Ovary (tissue), 3 donors: Measurements from ENCODE around the gene C1QTNF9.

Experiments
- CTCF ChIP-seq, 3 donors: fragments of 450-650 bp in 2 of 3; fragments of 200-600 bp in 1 of 3; IDR thresholded peaks; one replicate each; pipeline versions ENCODE4 v1.5.1 to v1.8.0; 2016 to 2022; ENCODE audit warnings: antibody characterized with exemption in 3 of 3, mild to moderate bottlenecking in 1 of 3
- EP300 ChIP-seq: sonication (generic); formaldehyde crosslinking; IDR thresholded peaks from one replicate; pipeline ENCODE4 v1.6.1; 2017; ENCODE audit warnings: antibody characterized with exemption
- POLR2A ChIP-seq: fragments of 450-650 bp; IDR thresholded peaks from one replicate; pipeline ENCODE4 v1.6.1; 2017; ENCODE audit warnings: antibody characterized with exemption, mild to moderate bottlenecking, moderate library complexity
- donor health status: DM: no; HTN: no; CAD: no.

- TF ChIP-seq EP300, result no peak
- TF ChIP-seq CTCF (IDR thresholded peaks at IDR 0.05), result no peak
- no peak for TF ChIP-seq POLR2A
These were observed 28.0 kb upstream of the C1QTNF9 start for GRCh38 chr13:24281188-24282008.
